ENCODE results near the gene NUDT16L1.

Gene NUDT16L1

GRCh38 chr16:4684058-4684715, 9.2 kb upstream of the NUDT16L1 start:
- Histone ChIP-seq H3F3A (ENCODE audit: low read depth) (no peaks in the 10 kb centered on the region), H3K79me2 (ENCODE audit: insufficient read depth, low read length) (no peaks in the 10 kb centered on the region), H3K36me3 (ENCODE audit: insufficient read depth, low read length) (no peaks in the 10 kb centered on the region), H3K4me1 (ENCODE audit: insufficient read depth, low read length, poor library complexity, severe bottlenecking) (no peaks in the 10 kb centered on the region), H3K9ac (ENCODE audit: low read depth, low read length, poor library complexity, severe bottlenecking) (no peak overlapping the region), H2AFZ (ENCODE audit: low read length) (no peak overlapping the region), H4K20me1 (ENCODE audit: insufficient read depth, low read length, poor library complexity, severe bottlenecking) (no peaks in the 10 kb centered on the region), H3K27me3 (ENCODE audit: insufficient read depth, low read length, poor library complexity, severe bottlenecking) (no peaks in the 10 kb centered on the region), H3K9me3 (ENCODE audit: insufficient read depth, low read depth, low read length) (no peaks in the 10 kb centered on the region), H3K9me2 (replicated peaks; ENCODE audit: low read depth, low read length) (no peaks in the 10 kb centered on the region), H3K4me3 (ENCODE audit: low read length, poor library complexity, severe bottlenecking) (no peak overlapping the region), H3K4me2 (ENCODE audit: low read depth, low read length, poor library complexity, severe bottlenecking) (no peak overlapping the region)
- TF ChIP-seq EZH2phosphoT487 (IDR thresholded peaks at IDR 0.05; ENCODE audit: borderline replicate concordance) (no peak), CTCF (conservative IDR thresholded peaks at IDR 0.05; ENCODE audit: low read length) (no peak)

GRCh38 chr16:4684763-4685162, 8.6 kb upstream of the NUDT16L1 start:
- Histone ChIP-seq H2AFZ (ENCODE audit: low read length) (no peak overlapping the region), H3K9ac (ENCODE audit: low read depth, low read length, poor library complexity, severe bottlenecking) (no peak overlapping the region), H3K79me2 (ENCODE audit: insufficient read depth, low read length) (no peaks in the 10 kb centered on the region), H3K4me1 (ENCODE audit: insufficient read depth, low read length, poor library complexity, severe bottlenecking) (no peaks in the 10 kb centered on the region), H3K4me3 (ENCODE audit: low read length, poor library complexity, severe bottlenecking) (no peak overlapping the region), H3K9me2 (replicated peaks; ENCODE audit: low read depth, low read length) (no peaks in the 10 kb centered on the region), H3K4me2 (ENCODE audit: low read depth, low read length, poor library complexity, severe bottlenecking) (no peak overlapping the region), H3K9me3 (ENCODE audit: insufficient read depth, low read depth, low read length) (no peaks in the 10 kb centered on the region), H3F3A (ENCODE audit: low read depth) (no peaks in the 10 kb centered on the region), H3K27me3 (ENCODE audit: insufficient read depth, low read length, poor library complexity, severe bottlenecking) (no peaks in the 10 kb centered on the region), H4K20me1 (ENCODE audit: insufficient read depth, low read length, poor library complexity, severe bottlenecking) (no peaks in the 10 kb centered on the region), H3K36me3 (ENCODE audit: insufficient read depth, low read length) (no peaks in the 10 kb centered on the region)
- TF ChIP-seq CTCF (conservative IDR thresholded peaks at IDR 0.05; ENCODE audit: low read length) (no peak), EZH2phosphoT487 (IDR thresholded peaks at IDR 0.05; ENCODE audit: borderline replicate concordance) (no peak)

GRCh38 chr16:4685292-4685691, 8.1 kb upstream of the NUDT16L1 start:
- H3K79me2 ChIP-seq (ENCODE audit: insufficient read depth, low read length) = no peaks in the 10 kb centered on the region
- no peaks in the 10 kb centered on the region for H3K9me3 ChIP-seq (ENCODE audit: insufficient read depth, low read depth, low read length)
- no peaks in the 10 kb centered on the region for H3K9me2 ChIP-seq (replicated peaks; ENCODE audit: low read depth, low read length)
- no peak overlapping the region for H3K9ac ChIP-seq (ENCODE audit: low read depth, low read length, poor library complexity, severe bottlenecking)
- H3F3A ChIP-seq (ENCODE audit: low read depth) = no peaks in the 10 kb centered on the region
- no peaks in the 10 kb centered on the region for H3K36me3 ChIP-seq (ENCODE audit: insufficient read depth, low read length)
- no peak overlapping the region for H2AFZ ChIP-seq (ENCODE audit: low read length)
- no peak overlapping the region for H3K4me3 ChIP-seq (ENCODE audit: low read length, poor library complexity, severe bottlenecking)
- H3K4me1 ChIP-seq (ENCODE audit: insufficient read depth, low read length, poor library complexity, severe bottlenecking) = no peaks in the 10 kb centered on the region
- H3K4me2 ChIP-seq (ENCODE audit: low read depth, low read length, poor library complexity, severe bottlenecking) = no peak overlapping the region
- H3K27me3 ChIP-seq (ENCODE audit: insufficient read depth, low read length, poor library complexity, severe bottlenecking) = no peaks in the 10 kb centered on the region
- no peaks in the 10 kb centered on the region for H4K20me1 ChIP-seq (ENCODE audit: insufficient read depth, low read length, poor library complexity, severe bottlenecking)
- TF ChIP-seq CTCF (conservative IDR thresholded peaks at IDR 0.05; ENCODE audit: low read length) (no peak), EZH2phosphoT487 (IDR thresholded peaks at IDR 0.05; ENCODE audit: borderline replicate concordance) (no peak)
